Measurements from ENCODE around the gene INTS13.
"Not testable (repeated sequence)": the region's sequence is repeated elsewhere in the genome, so short reads cannot be mapped to it uniquely, and the experiment has no call there.

The INTS13 gene

GRCh38 chr12:26937863-26938700 lies at the start of gene INTS13, which contains the start of gene FGFR1OP2:
INTS13 (minus strand) TSS chr12:26937981; CDS start chr12:26936803, 1,178 bp downstream.
FGFR1OP2 (plus strand) TSS chr12:26938470; CDS start chr12:26954159, 15,689 bp downstream.
- DNase-seq (ENCODE audit: low read depth) = peak; percentile 94

- DNase-seq (ENCODE audit: low read depth) = no peak
Measured at GRCh38 chr12:26982866-26983265, 45.1 kb upstream of the INTS13 start.

GRCh38 chr12:26979733-26980132 lies 42.0 kb upstream of the INTS13 start:
- DNase-seq (ENCODE audit: low read depth) = no peak

GRCh38 chr12:26978801-26979200 lies 41.0 kb upstream of the INTS13 start:
- DNase-seq (ENCODE audit: low read depth) = no peak

GRCh38 chr12:26976687-26977086 lies 38.9 kb upstream of the INTS13 start:
- no peak for DNase-seq (ENCODE audit: low read depth)

- DNase-seq (ENCODE audit: low read depth) = peak; percentile 29
Measured at GRCh38 chr12:26971963-26972362, 34.2 kb upstream of the INTS13 start.

GRCh38 chr12:26970136-26970535 lies 32.4 kb upstream of the INTS13 start:
- no peak for DNase-seq (ENCODE audit: low read depth)

GRCh38 chr12:26966842-26967241 lies 29.1 kb upstream of the INTS13 start:
- no peak for DNase-seq (ENCODE audit: low read depth)

GRCh38 chr12:26963413-26963812 lies 25.6 kb upstream of the INTS13 start:
- no peak for DNase-seq (ENCODE audit: low read depth)

- no peak for DNase-seq (ENCODE audit: low read depth)
Measured at GRCh38 chr12:26961803-26962202, 24.0 kb upstream of the INTS13 start.

GRCh38 chr12:26961391-26961790 lies 23.6 kb upstream of the INTS13 start:
- not testable (repeated sequence) for DNase-seq (ENCODE audit: low read depth)

- DNase-seq (ENCODE audit: low read depth) = no peak
Measured at GRCh38 chr12:26954027-26954426, 16.2 kb upstream of the INTS13 start.

- DNase-seq (ENCODE audit: low read depth) = no peak
Measured at GRCh38 chr12:26953447-26953846, 15.7 kb upstream of the INTS13 start.

GRCh38 chr12:26948309-26948708 lies 10.5 kb upstream of the INTS13 start:
- no peak for DNase-seq (ENCODE audit: low read depth)

GRCh38 chr12:26941215-26941594 lies 3.4 kb upstream of the INTS13 start:
- DNase-seq (ENCODE audit: low read depth) = no peak

GRCh38 chr12:26940516-26941214 lies 2.9 kb upstream of the INTS13 start:
- DNase-seq (ENCODE audit: low read depth) = no peak

GRCh38 chr12:26939953-26940352 lies 2.2 kb upstream of the INTS13 start:
- no peak for DNase-seq (ENCODE audit: low read depth)

GRCh38 chr12:26939192-26939832 lies 1.5 kb upstream of the INTS13 start:
- DNase-seq (ENCODE audit: low read depth) = no peak

- DNase-seq (ENCODE audit: low read depth) = no peak
Measured at GRCh38 chr12:26938701-26939062, 901 bp upstream of the INTS13 start.

- no peak for DNase-seq (ENCODE audit: low read depth)
Measured at GRCh38 chr12:26937443-26937862, 328 bp downstream of the INTS13 start.

- no peak for DNase-seq (ENCODE audit: low read depth)
Measured at GRCh38 chr12:26936559-26937442, 980 bp downstream of the INTS13 start.

Data from stimulated activated CD8-positive, alpha-beta memory T cell treated with anti-CD3 and anti-CD28 coated beads, Interleukin-4, amount 100 ng/mL, for 24 hours (primary cell).